Measurements from ENCODE around the gene PRKAG2. TPM values are rescaled to one million over a fixed set of nuclear protein-coding genes. Genes with fewer than 3 reads are reported as not detected.

The PRKAG2 gene
- total and polyA plus RNA-seq, 2 of the 8 experiments (the other 6 are each of a cell fraction or from before 2014, with no cell fraction given): 7.5 to 18.1 TPM

GRCh38 chr7:151728286-151728660 is 148.6 kb downstream of the PRKAG2 start:
- Histone ChIP-seq H2BK20ac (ENCODE audit: low read length) (no peak overlapping the region), H2BK120ac (replicated peaks; ENCODE audit: low read depth, low read length) (no peak overlapping the region), H3K4ac (replicated peaks; ENCODE audit: insufficient read length, low read depth, low read length) (no peak overlapping the region), H3K9ac (replicated peaks in 1 of 4; ENCODE audit: extremely low read depth in 1 of 4, low read depth in 3 of 4, low read length in 3 of 4) (no peak overlapping the region), H4K5ac (ENCODE audit: insufficient read length, low read depth, low read length) (no peak overlapping the region), H3K27me3 (replicated peaks in 1 of 4; ENCODE audit: control insufficient read depth in 3 of 4, extremely low read depth in 1 of 4, insufficient read depth in 3 of 4, low read length in 3 of 4) (no peaks in the 10 kb centered on the region; a peak in 1 of 7 replicates), H3K4me3 (ENCODE audit: extremely low read depth in 1 of 4, insufficient read depth in 2 of 4, low read depth in 3 of 4, low read length in 4 of 4) (no peak overlapping the region), H3K79me2 (ENCODE audit: control insufficient read depth in 1 of 2, insufficient read depth in 2 of 2, low read length in 2 of 2) (no peaks in the 10 kb centered on the region), H3K27ac (ENCODE audit: low read depth, low read length) (no peak overlapping the region), H3K36me3 (ENCODE audit: control insufficient read depth in 2 of 4, insufficient read depth in 4 of 4, low read length in 3 of 4) (no peaks in the 10 kb centered on the region), H4K91ac (replicated peaks; ENCODE audit: insufficient read length, low read length) (no peak overlapping the region), H3K9me3 (ENCODE audit: insufficient read depth in 2 of 2, low read depth in 1 of 2, low read length in 1 of 2) (no peaks in the 10 kb centered on the region), H4K20me1 (replicated peaks in 1 of 2; ENCODE audit: control insufficient read depth in 1 of 2, insufficient read depth in 2 of 2, low read length in 2 of 2) (no peaks in the 10 kb centered on the region), H3K79me1 (ENCODE audit: low read depth, low read length) (no peaks in the 10 kb centered on the region), H4K8ac (ENCODE audit: extremely low read depth, insufficient read depth, low read length) (no peak overlapping the region), H3K14ac (ENCODE audit: insufficient read length) (no peak overlapping the region), H3K56ac (replicated peaks; ENCODE audit: insufficient read length, low read depth, low read length) (no peak overlapping the region), H3K4me2 (ENCODE audit: insufficient read depth in 1 of 2, low read depth in 2 of 2, low read length in 2 of 2) (no peak overlapping the region), H3K18ac (ENCODE audit: extremely low read depth, low read length) (no peak overlapping the region), H3K23ac (ENCODE audit: insufficient read length) (no peak overlapping the region), H3K23me2 (ENCODE audit: low read depth, low read length) (no peaks in the 10 kb centered on the region), H3K4me1 (replicated peaks in 1 of 4; ENCODE audit: control insufficient read depth in 3 of 4, insufficient read depth in 4 of 4, low read length in 3 of 4) (peaks cover 0 to 3% (median 1%) of the 10 kb centered on the region in 4 experiments; a peak in 2 of 7 replicates), H2BK15ac (ENCODE audit: low read length) (no peak overlapping the region), H2BK12ac (ENCODE audit: low read depth, low read length) (no peak overlapping the region), H2AK5ac (ENCODE audit: low read depth, low read length) (no peak overlapping the region), H2AFZ (ENCODE audit: low read length) (no peak overlapping the region), H2BK5ac (ENCODE audit: low read depth, low read length) (no peak overlapping the region)
- TF ChIP-seq CTBP2 (IDR thresholded peaks at IDR 0.05; ENCODE audit: borderline replicate concordance, insufficient read depth, insufficient read length, low read length) (no peak), CEBPB (IDR thresholded peaks at IDR 0.05; ENCODE audit: low read depth, low read length) (no peak), MAFK (IDR thresholded peaks at IDR 0.05; ENCODE audit: low read depth, low read length) (no peak), RNF2 (IDR thresholded peaks at IDR 0.05; ENCODE audit: borderline replicate concordance, low read depth, low read length, missing control alignments, poor library complexity, severe bottlenecking) (no peak)
- CTCF ChIA-PET (ENCODE audit: partially characterized antibody): interaction anchor here (0.8 to 5.6 kb wide), 6 partner anchors 9 to 31 kb away, joined by 3 to 29 read pairs (median 4); no protein-coding TSS in a partner anchor
- POLR2A ChIA-PET (ENCODE audit: partially characterized antibody): interaction anchor here (0.8 kb wide), 1 partner anchor 211 kb away, joined by 3 read pairs; no protein-coding TSS in a partner anchor
- no peak for DNase-seq (ENCODE audit: low read depth in 1 of 2, low spot score in 2 of 2)
- no peak for FAIRE-seq
- WGBS, 2 experiments (ENCODE audit: extremely low coverage in 1 of 2, insufficient coverage in 1 of 2, insufficient read length in 1 of 2, insufficient replicate concordance in 2 of 2, low coverage in 1 of 2, low lambda C conversion rate in 2 of 2, missing lambda C conversion rate in 1 of 2): 92% methylated on average over 7 of the region's 8 CpGs; no CpG with 5 or more reads in 1 of the 2 experiments

Measured in H1 (cell line).